Measurements from ENCODE around the gene STING1. TPM values are rescaled to one million over a fixed set of nuclear protein-coding genes. Genes with fewer than 3 reads are reported as not detected.

Gene STING1
- polyA plus RNA-seq, 1 of the 3 experiments (the other 2 are of a cell fraction) = 98.4 TPM

DNA sequence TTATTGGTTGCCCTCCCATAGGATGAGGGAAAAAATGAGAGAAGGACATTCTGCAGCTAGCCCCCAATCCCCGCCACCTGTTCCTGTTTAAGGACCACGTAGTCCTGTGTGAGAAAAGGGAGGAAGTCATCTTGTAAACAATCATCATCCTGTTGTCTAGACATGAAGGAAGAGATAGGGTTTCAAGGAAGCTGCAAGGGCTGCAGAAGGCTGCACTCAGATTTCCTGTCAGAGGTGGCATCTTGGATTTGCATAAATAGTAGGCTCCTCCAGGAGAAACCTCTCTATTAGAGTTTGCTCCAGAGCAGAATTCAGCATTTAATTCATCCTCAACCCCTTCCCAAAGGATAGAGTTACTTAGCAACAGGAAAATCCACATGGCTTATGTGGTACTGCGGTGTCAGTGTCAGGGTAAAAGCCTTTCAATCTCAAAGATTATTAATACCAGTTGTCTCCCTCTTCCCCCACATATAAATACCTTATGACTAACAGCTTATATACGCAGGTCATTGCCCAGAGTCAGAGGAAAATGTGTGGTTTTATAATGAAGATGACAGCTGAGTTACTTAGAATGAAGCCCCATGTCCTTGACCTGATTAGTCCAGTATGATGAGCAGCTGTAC is 38.6 kb downstream of the STING1 start:
- peak overlapping the region; percentile 67 to 87; a peak in 3 of 4 replicates for H3K27ac ChIP-seq (ENCODE audit: low read depth in 2 of 2, low read length in 1 of 2)
- no peaks in the 10 kb centered on the region for H3K9me2 ChIP-seq
- H4K20me1 ChIP-seq (ENCODE audit: insufficient read depth) = no peaks in the 10 kb centered on the region
- peaks cover 40% of the 10 kb centered on the region for H3F3A ChIP-seq (replicated peaks; ENCODE audit: insufficient read depth)
- peaks cover 5 to 29% of the 10 kb centered on the region in 2 experiments; a peak in 3 of 4 replicates for H3K4me1 ChIP-seq (ENCODE audit: control insufficient read depth in 1 of 2, insufficient read depth in 2 of 2, low read depth in 1 of 2, low read length in 1 of 2)
- H2AFZ ChIP-seq (ENCODE audit: low read depth) = no peak overlapping the region
- peak overlapping the region; percentile 42; the same call in 1 of the 2 replicates for H3K9ac ChIP-seq
- no peak overlapping the region for H3K4me3 ChIP-seq (ENCODE audit: low read depth in 2 of 2, low read length in 1 of 2)
- H3K4me2 ChIP-seq = peak overlapping the region; percentile 36; the same call in 1 of the 2 replicates
- WGBS (ENCODE audit: low lambda C conversion rate) = 26% methylated on average over 4 of the region's 4 CpGs
- no peaks in the 10 kb centered on the region for H3K36me3 ChIP-seq (replicated peaks in 1 of 2; ENCODE audit: control insufficient read depth in 1 of 2, insufficient read depth in 2 of 2, low read length in 1 of 2)
- H3K9me3 ChIP-seq = no peaks in the 10 kb centered on the region
- ChIA-PET CTCF (interaction anchor here (0.6 to 2.6 kb wide), 3 partner anchors 22 to 144 kb away, joined by 3 to 10 read pairs (median 10); no protein-coding TSS in a partner anchor), POLR2A (no interaction called here)
- H3K79me2 ChIP-seq (ENCODE audit: insufficient read depth) = no peaks in the 10 kb centered on the region
- H3K27me3 ChIP-seq (ENCODE audit: insufficient read depth) = no peaks in the 10 kb centered on the region
- DNase-seq = peak; percentile 16
- TF ChIP-seq, protein P1, sequence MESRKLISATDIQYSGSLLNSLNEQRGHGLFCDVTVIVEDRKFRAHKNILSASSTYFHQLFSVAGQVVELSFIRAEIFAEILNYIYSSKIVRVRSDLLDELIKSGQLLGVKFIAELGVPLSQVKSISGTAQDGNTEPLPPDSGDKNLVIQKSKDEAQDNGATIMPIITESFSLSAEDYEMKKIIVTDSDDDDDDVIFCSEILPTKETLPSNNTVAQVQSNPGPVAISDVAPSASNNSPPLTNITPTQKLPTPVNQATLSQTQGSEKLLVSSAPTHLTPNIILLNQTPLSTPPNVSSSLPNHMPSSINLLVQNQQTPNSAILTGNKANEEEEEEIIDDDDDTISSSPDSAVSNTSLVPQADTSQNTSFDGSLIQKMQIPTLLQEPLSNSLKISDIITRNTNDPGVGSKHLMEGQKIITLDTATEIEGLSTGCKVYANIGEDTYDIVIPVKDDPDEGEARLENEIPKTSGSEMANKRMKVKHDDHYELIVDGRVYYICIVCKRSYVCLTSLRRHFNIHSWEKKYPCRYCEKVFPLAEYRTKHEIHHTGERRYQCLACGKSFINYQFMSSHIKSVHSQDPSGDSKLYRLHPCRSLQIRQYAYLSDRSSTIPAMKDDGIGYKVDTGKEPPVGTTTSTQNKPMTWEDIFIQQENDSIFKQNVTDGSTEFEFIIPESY (IDR thresholded peaks at IDR 0.05; ENCODE audit: borderline replicate concordance, low read depth) = peak; percentile 79
- TF ChIP-seq NRF1 (IDR thresholded peaks at IDR 0.05; ENCODE audit: low read depth, low read length) (no peak), RXRA (IDR thresholded peaks at IDR 0.05; ENCODE audit: borderline replicate concordance, low read depth) (no peak; the same call in 1 of the 2 replicates), RAD21 (IDR thresholded peaks at IDR 0.05; ENCODE audit: low read length) (no peak), GABPA (IDR thresholded peaks at IDR 0.05; ENCODE audit: low read depth) (no peak), JUND (IDR thresholded peaks at IDR 0.05) (peak; percentile 95), YY1 (IDR thresholded peaks at IDR 0.05; ENCODE audit: low read depth) (peak; percentile 54; the same call in 1 of the 2 replicates), EZH2phosphoT487 (IDR thresholded peaks at IDR 0.05; ENCODE audit: borderline replicate concordance, low read depth) (no peak), POLR2AphosphoS5 (IDR thresholded peaks at IDR 0.05; ENCODE audit: low read depth, low read length) (peak; percentile 75; the same call in 1 of the 2 replicates), EP300 (IDR thresholded peaks at IDR 0.05; ENCODE audit: borderline replicate concordance in 1 of 2, low read depth in 1 of 2, low read length in 1 of 2) (peak; percentile 77 to 92), FOXJ3 (CRISPR knock-in tag; IDR thresholded peaks at IDR 0.05) (no peak), RCOR1 (IDR thresholded peaks at IDR 0.05; ENCODE audit: low read length) (no peak), ELF1 (IDR thresholded peaks at IDR 0.05) (no peak), RFX5 (IDR thresholded peaks at IDR 0.05; ENCODE audit: low read length) (no peak), FOSL2 (IDR thresholded peaks at IDR 0.05; ENCODE audit: borderline replicate concordance, low read depth) (peak; percentile 86; the same call in 1 of the 2 replicates), CHD2 (IDR thresholded peaks at IDR 0.05; ENCODE audit: low read length, partially characterized antibody) (no peak), SMC3 (IDR thresholded peaks at IDR 0.05; ENCODE audit: low read depth, low read length) (no peak), TCF12 (IDR thresholded peaks at IDR 0.05) (peak; percentile 98), TAF1 (IDR thresholded peaks at IDR 0.05; ENCODE audit: borderline replicate concordance, low read depth, low read length) (no peak; the same call in 1 of the 2 replicates)
- TF ChIP-seq, protein P2, sequence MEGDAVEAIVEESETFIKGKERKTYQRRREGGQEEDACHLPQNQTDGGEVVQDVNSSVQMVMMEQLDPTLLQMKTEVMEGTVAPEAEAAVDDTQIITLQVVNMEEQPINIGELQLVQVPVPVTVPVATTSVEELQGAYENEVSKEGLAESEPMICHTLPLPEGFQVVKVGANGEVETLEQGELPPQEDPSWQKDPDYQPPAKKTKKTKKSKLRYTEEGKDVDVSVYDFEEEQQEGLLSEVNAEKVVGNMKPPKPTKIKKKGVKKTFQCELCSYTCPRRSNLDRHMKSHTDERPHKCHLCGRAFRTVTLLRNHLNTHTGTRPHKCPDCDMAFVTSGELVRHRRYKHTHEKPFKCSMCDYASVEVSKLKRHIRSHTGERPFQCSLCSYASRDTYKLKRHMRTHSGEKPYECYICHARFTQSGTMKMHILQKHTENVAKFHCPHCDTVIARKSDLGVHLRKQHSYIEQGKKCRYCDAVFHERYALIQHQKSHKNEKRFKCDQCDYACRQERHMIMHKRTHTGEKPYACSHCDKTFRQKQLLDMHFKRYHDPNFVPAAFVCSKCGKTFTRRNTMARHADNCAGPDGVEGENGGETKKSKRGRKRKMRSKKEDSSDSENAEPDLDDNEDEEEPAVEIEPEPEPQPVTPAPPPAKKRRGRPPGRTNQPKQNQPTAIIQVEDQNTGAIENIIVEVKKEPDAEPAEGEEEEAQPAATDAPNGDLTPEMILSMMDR (IDR thresholded peaks at IDR 0.05) = no peak
- TF ChIP-seq, protein P3, sequence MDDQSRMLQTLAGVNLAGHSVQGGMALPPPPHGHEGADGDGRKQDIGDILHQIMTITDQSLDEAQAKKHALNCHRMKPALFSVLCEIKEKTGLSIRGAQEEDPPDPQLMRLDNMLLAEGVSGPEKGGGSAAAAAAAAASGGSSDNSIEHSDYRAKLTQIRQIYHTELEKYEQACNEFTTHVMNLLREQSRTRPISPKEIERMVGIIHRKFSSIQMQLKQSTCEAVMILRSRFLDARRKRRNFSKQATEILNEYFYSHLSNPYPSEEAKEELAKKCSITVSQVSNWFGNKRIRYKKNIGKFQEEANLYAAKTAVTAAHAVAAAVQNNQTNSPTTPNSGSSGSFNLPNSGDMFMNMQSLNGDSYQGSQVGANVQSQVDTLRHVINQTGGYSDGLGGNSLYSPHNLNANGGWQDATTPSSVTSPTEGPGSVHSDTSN (IDR thresholded peaks at IDR 0.05) = peak; percentile 97
- TF ChIP-seq, protein P4, sequence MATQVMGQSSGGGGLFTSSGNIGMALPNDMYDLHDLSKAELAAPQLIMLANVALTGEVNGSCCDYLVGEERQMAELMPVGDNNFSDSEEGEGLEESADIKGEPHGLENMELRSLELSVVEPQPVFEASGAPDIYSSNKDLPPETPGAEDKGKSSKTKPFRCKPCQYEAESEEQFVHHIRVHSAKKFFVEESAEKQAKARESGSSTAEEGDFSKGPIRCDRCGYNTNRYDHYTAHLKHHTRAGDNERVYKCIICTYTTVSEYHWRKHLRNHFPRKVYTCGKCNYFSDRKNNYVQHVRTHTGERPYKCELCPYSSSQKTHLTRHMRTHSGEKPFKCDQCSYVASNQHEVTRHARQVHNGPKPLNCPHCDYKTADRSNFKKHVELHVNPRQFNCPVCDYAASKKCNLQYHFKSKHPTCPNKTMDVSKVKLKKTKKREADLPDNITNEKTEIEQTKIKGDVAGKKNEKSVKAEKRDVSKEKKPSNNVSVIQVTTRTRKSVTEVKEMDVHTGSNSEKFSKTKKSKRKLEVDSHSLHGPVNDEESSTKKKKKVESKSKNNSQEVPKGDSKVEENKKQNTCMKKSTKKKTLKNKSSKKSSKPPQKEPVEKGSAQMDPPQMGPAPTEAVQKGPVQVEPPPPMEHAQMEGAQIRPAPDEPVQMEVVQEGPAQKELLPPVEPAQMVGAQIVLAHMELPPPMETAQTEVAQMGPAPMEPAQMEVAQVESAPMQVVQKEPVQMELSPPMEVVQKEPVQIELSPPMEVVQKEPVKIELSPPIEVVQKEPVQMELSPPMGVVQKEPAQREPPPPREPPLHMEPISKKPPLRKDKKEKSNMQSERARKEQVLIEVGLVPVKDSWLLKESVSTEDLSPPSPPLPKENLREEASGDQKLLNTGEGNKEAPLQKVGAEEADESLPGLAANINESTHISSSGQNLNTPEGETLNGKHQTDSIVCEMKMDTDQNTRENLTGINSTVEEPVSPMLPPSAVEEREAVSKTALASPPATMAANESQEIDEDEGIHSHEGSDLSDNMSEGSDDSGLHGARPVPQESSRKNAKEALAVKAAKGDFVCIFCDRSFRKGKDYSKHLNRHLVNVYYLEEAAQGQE (IDR thresholded peaks at IDR 0.05; ENCODE audit: low read depth, low read length) = no peak
- TF ChIP-seq, protein P5, sequence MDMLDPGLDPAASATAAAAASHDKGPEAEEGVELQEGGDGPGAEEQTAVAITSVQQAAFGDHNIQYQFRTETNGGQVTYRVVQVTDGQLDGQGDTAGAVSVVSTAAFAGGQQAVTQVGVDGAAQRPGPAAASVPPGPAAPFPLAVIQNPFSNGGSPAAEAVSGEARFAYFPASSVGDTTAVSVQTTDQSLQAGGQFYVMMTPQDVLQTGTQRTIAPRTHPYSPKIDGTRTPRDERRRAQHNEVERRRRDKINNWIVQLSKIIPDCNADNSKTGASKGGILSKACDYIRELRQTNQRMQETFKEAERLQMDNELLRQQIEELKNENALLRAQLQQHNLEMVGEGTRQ (IDR thresholded peaks at IDR 0.05; ENCODE audit: borderline replicate concordance, low read depth, low read length) = no peak
